ENCODE results near the gene ESRRB.

Gene ESRRB
- total RNA-seq: 0.38 to 0.58 (median 0.56) reads per million in 3 experiments

- DNase-seq: no peak
Observed at GRCh38 chr14:76375947-76376404, at the start of gene ESRRB. ESRRB (plus strand) TSS chr14:76376137; CDS start chr14:76376402, 265 bp downstream.

GRCh38 chr14:76326918-76327689 lies 48.8 kb upstream of the ESRRB start:
- DNase-seq: no peak

- DNase-seq: no peak
Observed at GRCh38 chr14:76328457-76329137, 47.3 kb upstream of the ESRRB start.

- no peak for DNase-seq
Observed at GRCh38 chr14:76329154-76329928, 46.6 kb upstream of the ESRRB start.

GRCh38 chr14:76329951-76330350 lies 46.0 kb upstream of the ESRRB start:
- no peak for DNase-seq

- no peak for DNase-seq
Observed at GRCh38 chr14:76330411-76331327, 45.3 kb upstream of the ESRRB start.

GRCh38 chr14:76331328-76332011 lies 44.5 kb upstream of the ESRRB start:
- no peak for DNase-seq

GRCh38 chr14:76333664-76334063 lies 42.3 kb upstream of the ESRRB start:
- no peak for DNase-seq

- DNase-seq: no peak
Observed at GRCh38 chr14:76334316-76334715, 41.6 kb upstream of the ESRRB start.

- no peak for DNase-seq
Observed at GRCh38 chr14:76336876-76337275, 39.1 kb upstream of the ESRRB start.

- DNase-seq: no peak
Observed at GRCh38 chr14:76337635-76338545, 38.0 kb upstream of the ESRRB start.

GRCh38 chr14:76339728-76340615 lies 36.0 kb upstream of the ESRRB start:
- no peak for DNase-seq

GRCh38 chr14:76343386-76343785 lies 32.6 kb upstream of the ESRRB start:
- DNase-seq: no peak

GRCh38 chr14:76346391-76347160 lies 29.4 kb upstream of the ESRRB start:
- no peak for DNase-seq

- no peak for DNase-seq
Observed at GRCh38 chr14:76348898-76349297, 27.0 kb upstream of the ESRRB start.

- DNase-seq: no peak
Observed at GRCh38 chr14:76349993-76350392, 25.9 kb upstream of the ESRRB start.

- no peak for DNase-seq
Observed at GRCh38 chr14:76350671-76351070, 25.3 kb upstream of the ESRRB start.

GRCh38 chr14:76351941-76352340 lies 24.0 kb upstream of the ESRRB start:
- DNase-seq: no peak
